Measurements from ENCODE around the gene LRRC59. TPM values are rescaled to one million over a fixed set of nuclear protein-coding genes. Genes with fewer than 3 reads are reported as not detected.

LRRC59 gene
- total RNA-seq, 1 donor = 181 TPM

- DNase-seq (ENCODE audit: low read depth) = no peak
- no peak for TF ChIP-seq CTCF (IDR thresholded peaks at IDR 0.05; ENCODE audit: insufficient read depth, low read depth, low read length)
- H3K4me3 ChIP-seq (ENCODE audit: low read depth, low read length) = no peak overlapping the region
These were observed 32.2 kb downstream of the LRRC59 start for GRCh38 chr17:50365165-50365564.

- peak; percentile 26 for TF ChIP-seq CTCF (IDR thresholded peaks at IDR 0.05; ENCODE audit: insufficient read depth, low read depth, low read length)
- no peak for DNase-seq (ENCODE audit: low read depth)
- H3K4me3 ChIP-seq (ENCODE audit: low read depth, low read length) = no peak overlapping the region
These were observed 32.6 kb downstream of the LRRC59 start for GRCh38 chr17:50364715-50365114.

- no peak for DNase-seq (ENCODE audit: low read depth)
- no peak overlapping the region for H3K4me3 ChIP-seq (ENCODE audit: low read depth, low read length)
- no peak for TF ChIP-seq CTCF (IDR thresholded peaks at IDR 0.05; ENCODE audit: insufficient read depth, low read depth, low read length)
These were observed 33.3 kb downstream of the LRRC59 start for GRCh38 chr17:50364061-50364458.

- TF ChIP-seq CTCF (IDR thresholded peaks at IDR 0.05; ENCODE audit: insufficient read depth, low read depth, low read length) = no peak
- DNase-seq (ENCODE audit: low read depth) = peak; percentile 38
- H3K4me3 ChIP-seq (ENCODE audit: low read depth, low read length) = no peak overlapping the region
These were observed 33.9 kb downstream of the LRRC59 start for GRCh38 chr17:50363217-50364060.

- no peak for DNase-seq (ENCODE audit: low read depth)
- no peak overlapping the region for H3K4me3 ChIP-seq (ENCODE audit: low read depth, low read length)
- TF ChIP-seq CTCF (IDR thresholded peaks at IDR 0.05; ENCODE audit: insufficient read depth, low read depth, low read length) = no peak
These were observed 34.7 kb downstream of the LRRC59 start for GRCh38 chr17:50362661-50363060.

- DNase-seq (ENCODE audit: low read depth) = peak; percentile 83
- peak; percentile 86 for TF ChIP-seq CTCF (IDR thresholded peaks at IDR 0.05; ENCODE audit: insufficient read depth, low read depth, low read length)
- no peak overlapping the region for H3K4me3 ChIP-seq (ENCODE audit: low read depth, low read length)
These were observed 35.5 kb downstream of the LRRC59 start for GRCh38 chr17:50361561-50362480.

Data from fibroblast of villous mesenchyme (primary cell).